KBM-7 (cell line): ENCODE measurements around the gene PIK3CA.
"Not testable (repeated sequence)": the region's sequence is repeated elsewhere in the genome, so short reads cannot be mapped to it uniquely, and the experiment has no call there.

ENCODE experiments used
- DNase-seq: peaks from one replicate; pipeline ENCODE4 v3.0.0-alpha.2; 2015
- in situ Hi-C: fragments of 300-500 bp; cut with MboI; formaldehyde crosslinking; loops from 2 replicates; pipeline ENCODE4 v1.14.3; 2020; ENCODE audit warnings: low sequenced_read_pairs, low pct_unique_long_range_greater_than_20kb, mixed read lengths

PIK3CA gene

GRCh38 chr3:179147873-179148615 is at the start of gene PIK3CA:
Gene PIK3CA (plus strand): TSS chr3:179148357. CDS start chr3:179198826, 50,469 bp downstream.
- in situ Hi-C loops = loop anchor here (25.0 kb wide), 1 partner anchor 164 kb away; the partner anchor contains the start of gene ZNF639
- peak; percentile 98 for DNase-seq

- in situ Hi-C loops = no loop called here
- peak; percentile 31 for DNase-seq
Observed at GRCh38 chr3:179098388-179099077, 49.6 kb upstream of the PIK3CA start.

- in situ Hi-C loops = no loop called here
- no peak for DNase-seq
Observed at GRCh38 chr3:179100652-179101051, 47.5 kb upstream of the PIK3CA start.

DNA sequence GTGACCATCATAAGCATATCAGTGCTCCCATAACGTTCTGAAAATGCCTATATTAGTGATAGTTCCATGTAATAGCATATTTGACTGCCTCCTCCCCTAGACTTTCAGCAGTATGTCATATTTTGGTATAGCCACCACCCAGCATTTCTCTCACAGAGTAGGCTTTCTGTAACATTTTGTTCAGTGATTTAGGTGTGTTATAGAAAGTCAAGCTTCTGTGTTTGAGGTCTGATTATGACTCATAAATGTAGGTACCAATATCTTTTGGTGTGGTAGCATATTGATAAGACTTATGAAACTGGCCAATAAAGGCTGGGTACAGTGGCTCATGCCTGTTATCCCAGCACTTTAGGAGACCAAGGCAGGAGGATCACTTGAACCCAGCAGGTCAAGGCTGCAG is 42.3 kb upstream of the PIK3CA start:
- DNase-seq = no peak
- in situ Hi-C loops = no loop called here

- no peak for DNase-seq
- in situ Hi-C loops = no loop called here
Observed at GRCh38 chr3:179107617-179108016, 40.5 kb upstream of the PIK3CA start.

GRCh38 chr3:179108086-179108485 is 40.1 kb upstream of the PIK3CA start:
- DNase-seq = no peak
- in situ Hi-C loops = no loop called here

- in situ Hi-C loops = no loop called here
Observed at GRCh38 chr3:179113903-179114302, 34.3 kb upstream of the PIK3CA start.

GRCh38 chr3:179115444-179115843 is 32.7 kb upstream of the PIK3CA start:
- in situ Hi-C loops, DNase-seq: not testable (repeated sequence)

More at GRCh38 chr3:179113903-179114302, 34.3 kb upstream of the PIK3CA start:
- DNase-seq = no peak

- in situ Hi-C loops = no loop called here
Observed at GRCh38 chr3:179116816-179117215, 31.3 kb upstream of the PIK3CA start.

GRCh38 chr3:179132191-179132890 is 15.8 kb upstream of the PIK3CA start:
- DNase-seq = not testable (repeated sequence)
- in situ Hi-C loops = loop anchor here (25.0 kb wide), 1 partner anchor 180 kb away; the partner anchor contains the start of gene ZNF639

More at GRCh38 chr3:179116816-179117215, 31.3 kb upstream of the PIK3CA start:
- no peak for DNase-seq

DNA sequence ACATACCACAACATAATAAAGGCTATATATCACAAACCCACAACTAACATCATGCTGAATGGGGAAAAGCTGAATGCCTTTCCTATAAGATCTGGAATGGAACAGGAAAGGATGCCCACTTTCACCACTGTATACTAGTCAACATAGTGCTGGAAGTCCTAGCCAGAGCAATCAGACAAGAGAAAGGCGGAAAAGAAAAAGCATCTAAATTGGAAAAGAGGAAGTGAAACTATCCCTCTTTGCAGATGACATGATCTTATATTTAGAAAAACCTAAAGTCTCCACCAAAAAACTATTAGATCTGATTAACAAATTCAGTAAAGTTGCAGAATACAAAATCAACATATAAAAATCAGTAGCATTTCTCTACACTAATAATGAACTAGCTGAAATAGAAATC is 14.6 kb upstream of the PIK3CA start:
- in situ Hi-C loops = loop anchor here (25.0 kb wide), 1 partner anchor 179 kb away; the partner anchor contains the start of gene ZNF639
- peak; percentile 52 for DNase-seq

DNA sequence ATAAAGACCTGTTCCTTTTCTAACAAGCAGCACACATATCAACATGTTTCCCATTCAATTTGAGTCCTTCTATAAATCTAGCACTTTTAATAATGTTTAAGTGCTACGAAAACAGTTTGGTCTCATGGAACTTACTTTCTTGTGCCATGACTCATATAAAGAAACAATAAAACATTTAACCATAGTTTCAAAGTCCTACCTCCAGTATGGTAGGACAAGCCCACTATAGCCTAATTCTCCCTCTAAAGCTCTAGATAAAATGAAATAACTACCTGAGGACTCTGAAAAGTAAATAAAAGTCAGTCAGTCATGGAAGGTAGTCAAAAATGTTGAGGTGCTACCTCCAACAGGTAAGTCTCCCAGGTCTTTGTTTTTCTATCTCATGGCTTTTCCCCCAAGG is 12.0 kb upstream of the PIK3CA start:
- in situ Hi-C loops = loop anchor here (25.0 kb wide), 1 partner anchor 176 kb away; the partner anchor contains the start of gene ZNF639
- no peak for DNase-seq

DNA sequence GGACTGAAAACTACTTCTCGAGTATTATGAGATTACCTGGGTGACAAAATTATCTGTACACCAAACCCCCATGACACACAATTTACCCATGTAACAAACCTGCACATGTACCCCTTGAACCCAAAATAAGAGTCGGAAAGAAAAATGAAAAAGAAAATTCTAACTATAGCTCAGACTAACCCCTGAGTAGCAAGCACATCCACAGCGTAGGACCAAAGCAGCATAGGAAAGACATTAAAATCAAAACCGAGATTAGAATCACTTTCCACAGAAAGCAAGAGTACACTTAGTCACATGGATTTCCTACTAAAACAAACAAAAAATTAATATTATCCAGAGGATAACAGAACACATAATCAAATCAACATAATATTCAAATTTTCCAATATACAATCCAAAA is 6.3 kb upstream of the PIK3CA start:
- DNase-seq = no peak
- in situ Hi-C loops = loop anchor here (25.0 kb wide), 1 partner anchor 170 kb away; the partner anchor contains the start of gene ZNF639

GRCh38 chr3:179146911-179147513 is 1.1 kb upstream of the PIK3CA start:
- in situ Hi-C loops = loop anchor here (25.0 kb wide), 1 partner anchor 165 kb away; the partner anchor contains the start of gene ZNF639
- DNase-seq = peak; percentile 90

- DNase-seq = no peak
- in situ Hi-C loops = loop anchor here (25.0 kb wide), 1 partner anchor 165 kb away; the partner anchor contains the start of gene ZNF639
Observed at GRCh38 chr3:179147514-179147872, 664 bp upstream of the PIK3CA start.

DNA sequence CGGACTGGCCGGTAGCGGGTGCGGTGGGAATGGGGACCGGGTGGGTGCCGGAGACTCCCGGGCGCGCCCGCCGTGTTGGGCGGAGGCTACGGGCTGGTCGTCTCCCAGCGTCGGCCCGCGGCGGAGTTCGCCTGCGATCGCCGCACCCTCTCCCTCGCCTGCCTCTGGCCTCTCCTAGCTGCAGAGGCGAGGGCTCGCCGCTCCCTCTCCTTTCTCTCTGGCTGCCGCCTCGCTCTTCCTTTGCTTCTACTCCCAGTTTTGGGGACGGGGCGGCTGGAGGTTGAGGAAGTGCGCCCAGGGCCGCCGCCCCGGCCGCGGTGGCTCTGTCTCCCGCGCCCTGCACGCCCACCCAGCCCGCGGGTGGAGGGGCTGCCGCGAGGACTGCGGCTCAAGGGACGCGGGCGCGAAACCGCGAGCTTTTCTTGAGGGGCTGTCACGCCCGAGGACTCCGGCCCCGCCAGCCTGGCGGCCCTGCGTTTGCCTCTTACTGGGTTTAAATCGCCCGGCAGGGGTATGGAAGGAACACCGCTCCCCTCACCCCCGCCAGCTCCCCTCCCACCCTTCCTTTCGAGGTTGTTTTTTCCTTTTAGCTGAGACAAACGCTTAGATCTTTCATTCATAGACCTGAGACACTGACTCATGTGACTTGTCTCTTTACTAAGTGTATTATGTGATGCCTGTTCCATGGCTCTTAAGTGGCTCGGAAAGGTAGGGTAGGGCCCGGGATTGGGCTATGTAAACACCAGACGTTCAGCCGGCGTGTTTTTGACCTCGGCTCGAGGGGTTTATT is 654 bp downstream of the PIK3CA start:
- in situ Hi-C loops = loop anchor here (25.0 kb wide), 1 partner anchor 163 kb away; the partner anchor contains the start of gene ZNF639
- DNase-seq = peak; percentile 63

GRCh38 chr3:179149406-179149867 is 1.3 kb downstream of the PIK3CA start:
- DNase-seq = peak; percentile 60
- in situ Hi-C loops = loop anchor here (25.0 kb wide), 1 partner anchor 163 kb away; the partner anchor contains the start of gene ZNF639

DNA sequence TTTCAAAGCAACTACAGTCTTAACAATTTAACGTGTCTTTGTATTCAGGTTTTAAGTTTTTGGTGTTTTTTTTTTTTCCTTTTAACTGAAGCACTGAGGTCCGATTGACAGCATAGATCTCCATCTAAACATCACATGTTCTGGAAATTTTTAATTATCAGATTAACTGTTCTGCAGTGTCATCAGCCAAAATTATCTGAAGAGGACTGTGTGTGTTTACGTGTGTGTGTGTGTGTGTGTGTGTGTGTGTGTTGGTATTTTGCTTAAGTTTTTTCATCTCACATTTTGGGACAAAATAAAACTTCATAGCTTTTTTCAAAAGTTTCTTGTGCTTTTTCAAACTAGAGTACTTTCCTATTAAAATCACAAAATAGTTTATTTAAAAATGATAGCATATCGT is 1.8 kb downstream of the PIK3CA start:
- in situ Hi-C loops = loop anchor here (25.0 kb wide), 1 partner anchor 162 kb away; the partner anchor contains the start of gene ZNF639
- no peak for DNase-seq
